Central memory CD8-positive, alpha-beta T cell (primary cell): ENCODE results near the gene TSHZ3.
A peak's percentile ranks its signal among the peaks of the same experiment; 100 is the strongest.

ENCODE experiments used
- ATAC-seq: fragments of 150-1000 bp; cut with Tn5 transposase; replicated peaks from 2 replicates; pipeline ENCODE4 v1.10.0; 2022; ENCODE audit warnings: mild to moderate bottlenecking, moderate FRiP score, moderate number of reproducible peaks; ENCODE audit not compliant: poor library complexity, severe bottlenecking; ENCODE audit errors: extremely low read depth
- DNase-seq, 2 donors: peaks; one replicate each; pipeline ENCODE4 v3.0.0; 2021; ENCODE audit warnings: low spot score in 2 of 2
- H3K27ac Mint-ChIP-seq: one replicate; pipeline ENCODE4 v1.8.0; 2022; ENCODE audit warnings: low read depth, mild to moderate bottlenecking, moderate library complexity, mixed read lengths
- H3K27me3 Mint-ChIP-seq: one replicate; pipeline ENCODE4 v1.8.0; 2022; ENCODE audit warnings: mixed read lengths
- H3K36me3 Mint-ChIP-seq: one replicate; pipeline ENCODE4 v1.8.0; 2022; ENCODE audit warnings: mild to moderate bottlenecking, moderate library complexity, mixed read lengths; ENCODE audit not compliant: insufficient read depth
- H3K4me1 Mint-ChIP-seq: one replicate; pipeline ENCODE4 v1.8.0; 2022; ENCODE audit warnings: mixed read lengths
- H3K4me3 Mint-ChIP-seq: one replicate; pipeline ENCODE4 v1.8.0; 2022; ENCODE audit warnings: mild to moderate bottlenecking, moderate library complexity, mixed read lengths
- H3K9me3 Mint-ChIP-seq: one replicate; pipeline ENCODE4 v1.8.0; 2022; ENCODE audit warnings: mixed read lengths

Gene TSHZ3

DNA sequence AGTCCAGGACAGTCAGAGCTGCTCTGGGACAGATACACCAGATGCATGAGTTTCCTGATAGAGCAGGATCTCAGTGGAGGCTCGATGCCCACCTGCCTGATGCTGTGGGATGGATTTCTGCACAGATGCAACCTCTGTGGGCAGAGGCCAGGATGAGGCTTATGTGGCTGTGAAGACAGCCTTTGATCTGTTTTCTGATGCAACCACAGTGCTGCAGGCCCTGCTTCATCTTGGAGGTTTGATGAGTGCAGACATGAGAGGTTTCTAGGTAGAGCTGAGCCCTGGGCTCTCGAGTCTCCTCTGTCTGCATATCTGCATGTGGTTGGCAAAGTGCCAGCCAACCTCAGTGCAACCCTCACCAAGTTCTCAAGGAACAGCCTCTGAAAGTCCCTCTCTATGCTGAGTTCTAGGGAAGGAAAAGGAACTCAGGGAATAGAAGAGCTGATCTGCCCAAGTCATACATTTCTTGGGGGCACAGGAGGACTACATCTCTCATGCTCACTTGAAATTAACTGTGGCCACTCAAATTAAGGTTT, 23.1 kb upstream of the TSHZ3 start:
- no peaks in the 10 kb centered on the region for H3K9me3 Mint-ChIP-seq
- no peak overlapping the region for H3K4me3 Mint-ChIP-seq
- H3K4me1 Mint-ChIP-seq: peaks cover 21% of the 10 kb centered on the region
- peaks cover 67% of the 10 kb centered on the region for H3K27me3 Mint-ChIP-seq
- H3K27ac Mint-ChIP-seq: no peak overlapping the region
- DNase-seq: peak in 1 of 2 donors; percentile 48
- no peaks in the 10 kb centered on the region for H3K36me3 Mint-ChIP-seq
- ATAC-seq: peak; percentile 89

DNA sequence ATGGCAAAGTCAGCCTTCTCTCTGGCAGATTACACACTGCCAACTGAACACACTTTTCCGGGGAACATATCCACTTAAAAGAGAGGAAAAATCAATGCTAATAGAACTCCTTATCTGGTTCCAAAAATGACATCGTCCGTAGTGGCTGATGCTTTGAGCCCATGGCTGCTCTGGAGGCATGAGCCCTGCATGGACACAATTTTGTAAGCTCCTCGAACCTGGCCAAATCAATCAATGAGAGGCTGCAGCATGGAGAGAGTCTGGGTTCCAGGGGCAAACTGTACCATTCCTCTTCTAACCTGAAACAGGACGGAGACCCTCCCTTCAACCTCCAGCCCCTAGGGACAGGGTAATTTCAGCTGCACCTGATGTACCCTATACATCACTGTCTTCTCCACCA, 21.0 kb upstream of the TSHZ3 start:
- Mint-ChIP-seq H3K36me3 (no peaks in the 10 kb centered on the region), H3K4me1 (peaks cover 21% of the 10 kb centered on the region), H3K27ac (no peak overlapping the region), H3K4me3 (no peak overlapping the region), H3K9me3 (no peaks in the 10 kb centered on the region), H3K27me3 (peaks cover 77% of the 10 kb centered on the region)
- DNase-seq (no peak), ATAC-seq (no peak)

DNA sequence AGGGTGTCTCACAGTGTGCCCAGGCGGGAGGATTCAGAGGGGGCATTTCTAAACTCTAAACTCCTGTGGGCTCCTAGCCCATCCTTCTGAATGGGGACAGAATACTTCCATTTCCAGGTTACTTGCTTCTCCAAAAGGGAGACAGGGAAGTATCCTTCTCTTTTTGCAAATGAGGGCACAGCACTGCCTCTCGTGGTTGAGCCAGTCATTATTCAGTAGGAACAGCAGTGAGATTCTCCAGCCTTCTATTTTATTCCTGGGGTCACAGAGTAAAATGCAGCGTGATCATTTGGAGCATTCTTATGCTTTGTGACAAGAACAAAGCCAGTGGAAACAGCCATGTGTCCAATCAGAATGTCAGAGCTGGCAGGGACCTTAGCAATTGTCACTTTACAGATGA, 15.7 kb upstream of the TSHZ3 start:
- Mint-ChIP-seq H3K27ac (no peak overlapping the region), H3K4me1 (no peaks in the 10 kb centered on the region), H3K4me3 (no peak overlapping the region), H3K36me3 (no peaks in the 10 kb centered on the region), H3K9me3 (no peaks in the 10 kb centered on the region), H3K27me3 (peaks cover 94% of the 10 kb centered on the region)
- DNase-seq: no peak
- ATAC-seq: no peak

DNA sequence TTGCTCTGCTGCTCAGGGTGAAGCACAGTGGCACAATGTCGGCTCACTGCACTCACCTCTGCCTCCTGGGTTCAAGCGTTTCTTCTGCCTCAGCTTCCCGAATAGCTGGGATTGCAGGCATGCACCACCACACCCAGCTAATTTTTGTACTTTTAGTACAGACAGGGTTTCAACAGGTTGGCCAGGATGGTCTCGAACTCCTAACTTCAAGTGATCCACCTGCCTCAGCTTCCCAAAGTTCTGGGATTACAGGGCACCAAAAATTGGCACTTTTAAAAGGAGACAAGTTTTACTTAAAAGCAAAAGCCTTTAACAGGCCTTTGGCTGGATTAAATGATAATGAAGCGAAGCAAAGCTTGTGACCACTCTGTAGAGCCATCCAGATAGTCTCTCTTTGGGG, 12.5 kb upstream of the TSHZ3 start:
- Mint-ChIP-seq H3K27me3 (peaks cover 98% of the 10 kb centered on the region), H3K36me3 (no peaks in the 10 kb centered on the region), H3K4me3 (no peak overlapping the region), H3K4me1 (peaks cover under 1% of the 10 kb centered on the region), H3K27ac (no peak overlapping the region), H3K9me3 (no peaks in the 10 kb centered on the region)
- no peak for ATAC-seq
- DNase-seq: no peak

DNA sequence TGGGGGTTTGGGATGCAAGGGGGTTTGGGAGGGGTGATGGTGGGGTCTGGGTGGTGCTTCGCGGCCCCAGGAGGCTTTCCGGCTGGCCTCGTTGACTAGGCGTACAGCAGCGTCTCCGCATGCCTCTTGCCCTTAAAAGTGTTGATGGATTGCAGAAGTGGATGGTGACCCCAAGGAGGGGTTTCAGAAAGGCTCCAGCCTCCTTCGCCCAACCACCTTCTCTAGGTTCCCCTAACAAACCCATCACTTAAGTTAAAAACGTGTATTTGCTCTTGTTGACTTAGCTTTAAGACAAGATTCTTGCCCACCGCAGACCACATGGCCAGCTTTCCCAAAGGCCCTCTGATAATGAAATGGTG, 8.1 kb upstream of the TSHZ3 start:
- peaks cover 31% of the 10 kb centered on the region for H3K4me1 Mint-ChIP-seq
- H3K4me3 Mint-ChIP-seq: no peak overlapping the region
- H3K27ac Mint-ChIP-seq: no peak overlapping the region
- DNase-seq (no peak), ATAC-seq (no peak)
- peaks cover 100% of the 10 kb centered on the region for H3K27me3 Mint-ChIP-seq
- no peaks in the 10 kb centered on the region for H3K9me3 Mint-ChIP-seq
- H3K36me3 Mint-ChIP-seq: peaks cover 2% of the 10 kb centered on the region

DNA sequence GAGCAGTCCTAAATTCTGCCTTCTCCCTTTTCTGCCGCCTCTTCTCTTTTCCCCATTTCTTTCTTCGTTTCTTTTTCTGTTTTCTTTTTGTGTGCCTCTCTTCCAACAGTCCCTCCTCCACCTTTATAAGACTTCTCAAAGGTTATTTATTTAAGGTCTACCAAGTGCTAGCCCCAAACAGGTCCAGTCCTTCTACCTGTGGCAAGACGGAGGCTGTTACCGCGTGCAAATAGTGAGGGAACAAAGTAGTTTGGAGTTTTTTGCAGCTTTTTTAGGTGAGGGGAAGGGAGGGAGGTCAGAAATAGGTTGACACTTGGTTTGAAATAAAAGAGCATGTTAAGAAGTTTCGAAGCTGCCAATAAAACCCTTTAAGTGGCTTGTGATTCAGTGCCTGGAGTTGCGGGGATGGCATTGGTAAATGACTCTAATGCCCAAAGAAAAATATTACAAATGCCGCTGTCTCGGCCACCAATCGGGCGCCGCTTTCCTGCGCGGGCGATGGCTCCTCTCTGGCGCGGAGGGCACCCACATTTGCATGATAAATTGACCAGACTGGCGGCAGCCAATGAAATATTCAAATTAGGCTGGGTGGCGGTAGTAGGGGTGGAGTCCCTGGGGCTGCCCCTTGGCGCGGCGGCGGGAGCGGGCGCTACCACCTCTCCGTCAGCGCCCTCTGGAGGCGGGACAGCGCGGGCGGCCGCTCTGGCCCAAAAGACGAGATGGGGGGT, 7.5 kb upstream of the TSHZ3 start:
- Mint-ChIP-seq H3K27ac (no peak overlapping the region), H3K4me3 (no peak overlapping the region), H3K36me3 (peaks cover 2% of the 10 kb centered on the region), H3K9me3 (no peaks in the 10 kb centered on the region), H3K4me1 (peaks cover 37% of the 10 kb centered on the region), H3K27me3 (peaks cover 100% of the 10 kb centered on the region)
- DNase-seq: peak in 1 of 2 donors; percentile 22
- no peak for ATAC-seq

DNA sequence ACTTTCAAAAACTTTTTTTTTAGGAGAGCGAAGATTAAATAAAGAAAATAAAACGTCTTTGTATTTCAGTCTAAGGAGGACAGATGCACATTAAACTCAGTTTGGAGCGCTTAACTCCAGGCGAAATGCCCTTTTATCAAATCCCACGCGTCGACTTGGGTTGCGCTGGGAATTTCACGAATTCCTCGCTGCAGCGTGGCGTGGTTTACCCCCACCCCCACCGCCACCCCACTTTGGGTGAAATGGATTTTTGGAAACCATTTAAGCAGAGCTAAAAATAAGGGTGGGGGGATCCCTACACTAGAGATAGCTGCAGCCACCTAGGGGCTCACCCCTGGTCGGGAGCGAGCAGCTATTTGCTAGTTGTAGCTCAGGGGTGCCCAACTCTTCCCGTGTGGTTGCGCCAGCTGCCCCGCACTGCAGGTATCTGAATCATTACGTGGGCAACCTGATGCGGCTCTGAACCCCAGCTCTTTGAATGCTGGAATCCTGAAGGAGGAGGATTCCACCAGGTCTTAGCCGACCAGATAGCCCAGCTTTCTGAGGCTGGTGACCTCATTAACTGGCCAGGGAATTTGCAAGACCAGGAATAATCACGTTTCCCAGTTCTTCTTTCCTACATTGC, 6.5 kb upstream of the TSHZ3 start:
- ATAC-seq (no peak), DNase-seq (no peak)
- no peak overlapping the region for H3K27ac Mint-ChIP-seq
- H3K27me3 Mint-ChIP-seq: peaks cover 100% of the 10 kb centered on the region
- peaks cover 6% of the 10 kb centered on the region for H3K36me3 Mint-ChIP-seq
- H3K4me1 Mint-ChIP-seq: peaks cover 43% of the 10 kb centered on the region
- no peak overlapping the region for H3K4me3 Mint-ChIP-seq
- H3K9me3 Mint-ChIP-seq: no peaks in the 10 kb centered on the region

DNA sequence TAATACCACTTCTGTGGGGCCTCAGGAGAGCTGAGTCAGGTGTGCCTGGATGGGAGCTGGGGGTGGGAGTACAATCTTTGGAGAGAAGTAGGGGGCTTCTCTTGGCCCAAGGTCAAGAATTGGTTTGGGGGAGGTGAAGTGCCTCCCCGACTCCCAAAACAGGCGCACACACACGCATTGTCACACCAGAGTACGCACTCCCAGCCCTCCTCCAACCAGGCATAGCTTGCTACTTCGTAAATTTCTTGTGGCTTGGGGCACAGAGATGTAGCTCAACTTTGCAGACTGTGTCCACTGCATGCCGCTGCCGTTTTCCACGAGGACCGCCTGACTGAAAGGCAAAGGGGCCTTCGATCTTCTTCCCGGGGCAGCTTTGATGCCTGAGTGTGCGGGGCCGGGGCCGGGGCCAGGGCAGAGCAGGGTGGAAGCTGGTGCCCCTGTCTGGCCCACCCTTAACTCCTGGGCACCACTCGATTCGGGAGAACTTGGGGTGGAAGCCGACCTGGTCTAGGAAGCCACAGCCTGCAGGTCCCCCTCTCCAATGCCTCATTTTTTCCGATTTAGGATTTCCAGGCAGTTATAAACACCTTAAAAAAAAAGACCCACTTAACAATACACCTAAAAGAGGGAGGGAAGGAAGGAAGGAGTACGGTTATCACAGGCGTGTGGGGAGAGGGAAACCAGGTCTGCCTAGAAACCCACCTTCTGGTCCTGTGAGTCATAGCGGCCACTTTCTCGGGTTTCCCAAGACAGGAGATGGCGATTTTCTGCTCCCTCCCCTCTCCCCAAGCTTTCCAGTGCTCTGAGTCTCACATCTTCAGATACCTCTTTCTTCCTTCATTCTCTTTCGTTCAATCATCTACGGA, 5.8 kb upstream of the TSHZ3 start:
- Mint-ChIP-seq H3K9me3 (no peaks in the 10 kb centered on the region), H3K4me1 (peaks cover 44% of the 10 kb centered on the region), H3K27me3 (peaks cover 95% of the 10 kb centered on the region), H3K4me3 (no peak overlapping the region), H3K36me3 (peaks cover 6% of the 10 kb centered on the region), H3K27ac (no peak overlapping the region)
- ATAC-seq: no peak
- DNase-seq: no peak

DNA sequence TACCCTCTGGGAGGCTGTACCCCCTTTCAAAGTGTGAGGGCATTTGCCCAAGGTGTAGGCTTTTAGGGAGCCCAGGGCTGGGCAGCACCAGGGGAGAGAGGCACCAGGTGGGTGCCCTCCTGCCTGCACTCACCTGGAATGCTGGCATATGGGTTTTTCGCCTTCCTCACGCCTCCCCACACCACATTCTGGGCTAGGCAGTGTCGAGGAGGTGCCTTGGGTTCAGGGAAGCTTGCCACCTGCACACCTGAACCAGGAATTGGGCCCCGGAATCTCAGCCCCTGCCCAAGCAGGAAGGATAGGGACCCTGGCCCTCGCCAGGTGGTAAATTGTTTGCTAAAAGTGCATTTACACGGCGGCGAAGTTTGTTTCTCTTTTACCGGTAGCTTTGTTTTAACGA, 5.1 kb upstream of the TSHZ3 start:
- DNase-seq (no peak), ATAC-seq (no peak)
- Mint-ChIP-seq H3K36me3 (peaks cover 6% of the 10 kb centered on the region), H3K27me3 (peaks cover 88% of the 10 kb centered on the region), H3K4me3 (no peak overlapping the region), H3K4me1 (peaks cover 44% of the 10 kb centered on the region), H3K27ac (no peak overlapping the region), H3K9me3 (no peaks in the 10 kb centered on the region)

DNA sequence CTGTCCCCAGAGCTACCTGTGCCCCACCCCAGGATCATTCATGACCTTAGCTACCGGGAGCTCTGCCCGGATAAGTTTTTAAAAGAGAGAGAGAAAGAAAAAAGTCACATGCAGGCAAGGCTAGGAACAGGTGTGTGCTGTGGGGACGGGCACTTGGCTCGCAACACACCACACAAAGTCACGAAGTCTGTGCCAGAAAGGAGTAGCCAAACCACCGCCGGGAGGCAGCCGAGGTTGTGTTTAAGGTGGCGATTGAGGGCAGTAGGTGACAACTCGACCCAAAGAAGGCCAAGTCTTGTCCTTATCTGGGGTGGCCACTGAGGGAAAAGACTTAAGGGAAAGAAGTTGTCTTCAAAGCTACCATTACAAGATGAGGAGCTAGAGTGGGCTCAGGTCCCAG, 4.6 kb upstream of the TSHZ3 start:
- no peak for DNase-seq

DNA sequence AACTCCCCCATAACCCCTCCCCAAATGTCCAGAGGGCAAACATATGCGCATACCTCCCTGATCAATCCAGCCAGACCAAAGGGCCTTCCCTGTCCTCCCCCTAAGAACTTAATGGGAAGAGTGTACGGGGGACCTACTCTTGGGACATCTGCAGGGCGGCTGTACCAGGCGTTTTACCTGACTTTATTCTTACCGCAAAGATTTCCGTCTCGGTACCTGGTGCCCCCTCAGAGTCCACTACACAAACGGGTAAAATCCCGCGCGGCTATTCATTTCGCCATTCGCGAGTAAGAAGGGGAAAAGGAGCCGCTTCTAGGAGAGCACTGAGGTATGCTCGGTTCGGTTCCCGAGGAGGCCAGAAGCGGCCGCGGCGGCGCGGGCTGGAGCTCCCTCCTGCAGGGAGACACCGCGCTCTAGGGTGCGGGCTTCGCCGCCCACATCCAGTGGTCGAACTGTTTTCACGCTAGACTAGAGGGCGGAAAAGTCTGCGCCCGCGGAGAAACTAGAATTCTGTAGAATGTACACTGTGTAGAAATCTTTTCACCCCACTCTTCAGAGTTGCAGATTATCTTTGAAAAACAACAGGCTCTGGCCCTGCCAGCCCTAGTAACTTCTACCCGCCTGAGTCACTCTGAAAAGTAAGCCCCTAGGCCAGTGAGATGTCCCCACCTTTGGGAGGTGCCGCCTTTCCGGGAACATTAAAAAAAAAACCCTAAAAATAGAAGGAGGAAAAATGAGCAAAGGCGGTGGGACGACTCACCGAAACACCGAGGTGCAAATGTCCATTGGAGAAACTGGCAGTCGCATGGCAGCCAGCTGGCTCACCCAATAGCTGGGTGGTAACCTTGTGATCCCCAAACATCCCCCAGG, 3.8 kb upstream of the TSHZ3 start:
- ATAC-seq (no peak), DNase-seq (no peak)
- Mint-ChIP-seq H3K27ac (no peak overlapping the region), H3K4me1 (peaks cover 52% of the 10 kb centered on the region), H3K9me3 (no peaks in the 10 kb centered on the region), H3K4me3 (no peak overlapping the region), H3K36me3 (peaks cover 9% of the 10 kb centered on the region), H3K27me3 (peaks cover 84% of the 10 kb centered on the region)

More for the DNA sequence above, 4.6 kb upstream of the TSHZ3 start:
- Mint-ChIP-seq H3K4me1 (peaks cover 44% of the 10 kb centered on the region), H3K9me3 (no peaks in the 10 kb centered on the region), H3K36me3 (peaks cover 7% of the 10 kb centered on the region), H3K27me3 (peaks cover 84% of the 10 kb centered on the region), H3K4me3 (no peak overlapping the region), H3K27ac (no peak overlapping the region)
- ATAC-seq: no peak

DNA sequence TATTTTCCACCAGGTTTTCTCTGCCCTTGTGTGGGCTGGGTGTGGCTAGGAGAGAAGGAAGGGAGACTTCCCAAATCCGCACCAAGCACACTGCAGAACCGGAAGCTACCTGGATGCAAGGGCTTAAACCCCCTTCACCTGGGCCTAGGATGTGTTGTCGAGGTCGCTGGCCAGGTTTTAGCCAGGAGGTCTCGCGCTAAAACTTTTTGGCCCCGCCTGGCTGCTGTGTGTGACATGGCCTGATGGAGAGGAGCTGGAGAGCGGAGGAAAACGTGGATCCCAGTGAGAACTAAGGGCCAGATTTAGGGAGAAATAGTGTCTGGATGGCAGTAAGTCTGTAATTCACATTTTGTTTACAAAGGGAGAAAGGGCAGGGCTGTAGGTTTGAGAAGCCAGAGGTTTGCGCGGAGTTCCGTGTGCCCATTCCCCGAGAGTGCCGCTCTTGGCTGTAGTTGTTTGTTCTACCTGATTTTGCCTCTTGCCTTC, 3.1 kb upstream of the TSHZ3 start:
- Mint-ChIP-seq H3K4me1 (peaks cover 56% of the 10 kb centered on the region), H3K9me3 (no peaks in the 10 kb centered on the region), H3K27ac (no peak overlapping the region), H3K36me3 (peaks cover 12% of the 10 kb centered on the region), H3K4me3 (peak overlapping the region; percentile 94), H3K27me3 (peaks cover 84% of the 10 kb centered on the region)
- DNase-seq: no peak
- ATAC-seq: no peak
